Spleen (tissue), 11 donors: Measurements from ENCODE around the gene MVK. TPM values are rescaled to one million over a fixed set of nuclear protein-coding genes. Genes with fewer than 3 reads are reported as not detected.

Experiments used
- DNase-seq: peaks from one replicate; pipeline ENCODE4 v3.0.0-alpha.2; 2020
- H3K27ac ChIP-seq, 8 donors: fragments of 200-600 bp; sonication (generic) in 7 of 8; 1 replicate in 4 of 8; 2 replicates in 4 of 8; pipeline versions ENCODE4 v1.5.0 to v1.8.0; 2016 to 2021; ENCODE audit warnings: inconsistent platforms in 4 of 8, mild to moderate bottlenecking in 4 of 8, moderate library complexity in 1 of 8
- H3K27me3 ChIP-seq, 7 donors: fragments of 200-600 bp; sonication (generic) in 6 of 7; replicated peaks in 1 of 7; 1 replicate in 4 of 7; 2 replicates in 3 of 7; pipeline versions ENCODE4 v1.5.0 to v1.8.0; 2016 to 2021; ENCODE audit warnings: inconsistent platforms in 3 of 7, mild to moderate bottlenecking in 1 of 7
- H3K36me3 ChIP-seq, 6 donors: fragments of 200-600 bp; sonication (generic) in 5 of 6; 1 replicate in 4 of 6; 2 replicates in 2 of 6; pipeline versions ENCODE4 v1.5.0 to v1.8.0; 2016 to 2021; ENCODE audit warnings: inconsistent platforms in 2 of 6
- H3K4me1 ChIP-seq, 6 donors: fragments of 200-600 bp; sonication (generic) in 5 of 6; 1 replicate in 3 of 6; 2 replicates in 3 of 6; pipeline versions ENCODE4 v1.5.0 to v1.8.0; 2016 to 2021; ENCODE audit warnings: inconsistent platforms in 3 of 6
- H3K4me3 ChIP-seq, 8 donors: fragments of 200-600 bp; sonication (generic) in 7 of 8; 1 replicate in 4 of 8; 2 replicates in 4 of 8; pipeline versions ENCODE4 v1.5.0 to v1.8.0; 2016 to 2021; ENCODE audit warnings: inconsistent platforms in 4 of 8, mild to moderate bottlenecking in 4 of 8, moderate library complexity in 2 of 8
- H3K9me3 ChIP-seq, 8 donors: fragments of 200-600 bp; sonication (generic) in 7 of 8; 1 replicate in 4 of 8; 2 replicates in 4 of 8; pipeline versions ENCODE4 v1.5.0 to v1.8.0; 2016 to 2021; ENCODE audit warnings: inconsistent platforms in 4 of 8
- CTCF ChIP-seq, 11 experiments: fragments of 200-600 bp in 7 of 11; fragments of 450-650 bp in 4 of 11; sonication (generic) in 4 of 11; IDR thresholded peaks in 8 of 11; conservative IDR thresholded peaks in 3 of 11; 1 replicate in 7 of 11; 2 replicates in 4 of 11; pipeline versions ENCODE4 v1.4.0 to v1.8.0; 2016 to 2021; ENCODE audit warnings: antibody characterized with exemption in 11 of 11, inconsistent platforms in 4 of 11, mild to moderate bottlenecking in 1 of 11
- POLR2A ChIP-seq, 3 donors: fragments of 450-650 bp; IDR thresholded peaks; one replicate each; pipeline ENCODE4 v1.5.1; 2017; ENCODE audit warnings: antibody characterized with exemption in 3 of 3, mild to moderate bottlenecking in 1 of 3
- POLR2AphosphoS5 ChIP-seq, 3 donors: sonication (generic); formaldehyde crosslinking; IDR thresholded peaks; one replicate each; pipeline ENCODE4 v1.5.1; 2017; ENCODE audit warnings: antibody characterized with exemption in 3 of 3
- WGBS, 5 donors: extraction: QIAGEN DNeasy Blood & Tissue Kit in 3 of 5; methylation state at CpG; one replicate each; pipeline versions ENCODE4 v1.1.5 to v1.1.7; 2013 to 2018; 5-methylcytosine and 5-hydroxymethylcytosine counted together
- intact Hi-C: fragments of 100-400 bp; cut with DNase I; formaldehyde crosslinking; loops from one replicate; pipeline ENCODE4 v1.15.0; 2023; ENCODE audit warnings: low total_unique reads
- polyA plus RNA-seq, 3 donors: library from polyadenylated mRNA; stranded (reverse); fragments of 200-250 nt; gene quantifications; one replicate each; pipeline ENCODE4 v1.2.1, GENCODE V29; 2013
- total RNA-seq, 7 donors: library from RNA; depleted of rRNA in 3 of 7; stranded (reverse); fragments of >200 nt in 3 of 7; fragmentation: NEBNext Ultra II Directional in 4 of 7; extraction: Animal tissue kit (Norgen Biotek cat#: 25700) in 4 of 7; gene quantifications; one replicate each; pipeline versions ENCODE4 v1.1.0 to v1.2.1, GENCODE V29; 2016 to 2021
- donor health status: healthy with polysubstance abuse.
- donor health status: DM: no; HTN: no; CAD: no; lungs with moderate emphysema.
- donor health status: DM: no; HTN: no; CAD: no.
- donor health status: Bipolar disorder and iron deficiency.
- donor health status: healthy.
- donor health status: DM: no; HTN: no; CAD: no.
- donor health status: DM: yes; HTN: yes; CAD: no.

Gene MVK
- total and polyA plus RNA-seq, 10 donors: 6.2 to 16.5 (median 9.4) TPM

GRCh38 chr12:109542876-109543275 lies 30.7 kb upstream of the MVK start:
- no peak for DNase-seq
- Histone ChIP-seq H3K36me3 (peaks cover 0 to 7% (median 0%) of the 10 kb centered on the region in 6 donors), H3K4me1 (peaks cover 0 to 11% (median 0%) of the 10 kb centered on the region in 6 donors), H3K27me3 (peaks cover 0 to 18% (median 5%) of the 10 kb centered on the region in 7 donors), H3K4me3 (no peak overlapping the region), H3K27ac (no peak overlapping the region), H3K9me3 (no peaks in the 10 kb centered on the region)
- WGBS, 5 donors: 86 to 90% (median 87%) methylated on average over 6 of the region's 6 CpGs
- intact Hi-C loops: no loop called here
- no peak for TF ChIP-seq POLR2A (IDR thresholded peaks at IDR 0.05)
- no peak for TF ChIP-seq POLR2AphosphoS5 (IDR thresholded peaks at IDR 0.05)
- no peak for TF ChIP-seq CTCF (IDR thresholded peaks at IDR 0.05 in 8 of 11, conservative IDR thresholded peaks at IDR 0.05 in 3 of 11)

GRCh38 chr12:109544955-109545531 lies 28.6 kb upstream of the MVK start:
- no peak for DNase-seq
- 36 to 63% (median 45%) methylated on average over 7 of the region's 7 CpGs for WGBS, 5 donors
- Histone ChIP-seq H3K4me1 (peaks cover 0 to 11% (median 0%) of the 10 kb centered on the region in 6 donors), H3K36me3 (no peaks in the 10 kb centered on the region), H3K4me3 (no peak overlapping the region), H3K9me3 (no peaks in the 10 kb centered on the region), H3K27me3 (peaks cover 0 to 37% (median 5%) of the 10 kb centered on the region in 7 donors), H3K27ac (peak overlapping the region in 2 of 8 donors; percentile 2 to 30)
- TF ChIP-seq CTCF (IDR thresholded peaks at IDR 0.05 in 8 of 11, conservative IDR thresholded peaks at IDR 0.05 in 3 of 11): no peak
- intact Hi-C loops: no loop called here

DNA sequence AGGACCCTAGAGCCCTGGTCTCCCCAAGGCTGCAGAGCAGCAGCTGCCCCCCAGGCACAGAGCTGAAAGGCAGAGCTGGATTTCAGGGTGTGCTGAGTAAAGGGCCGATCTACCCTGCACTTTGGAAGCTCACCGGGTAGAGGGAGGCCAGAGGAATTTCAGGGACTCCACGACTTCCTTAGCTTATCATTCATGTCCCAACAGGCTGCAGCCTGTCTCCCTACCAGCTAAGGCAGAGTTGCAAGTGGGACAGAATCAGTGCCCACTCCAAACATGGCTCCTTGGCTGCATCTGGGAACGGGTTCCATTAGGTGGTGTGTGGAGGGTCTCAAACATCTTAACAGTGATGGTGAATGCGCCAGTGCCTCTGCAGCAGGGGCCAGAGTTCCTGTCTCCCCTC lies 27.8 kb upstream of the MVK start:
- peaks cover 0 to 44% (median 5%) of the 10 kb centered on the region in 7 donors for H3K27me3 ChIP-seq
- no peak for DNase-seq
- intact Hi-C loops: no loop called here
- H3K27ac ChIP-seq: no peak overlapping the region
- H3K9me3 ChIP-seq: no peaks in the 10 kb centered on the region
- no peak overlapping the region for H3K4me3 ChIP-seq
- no peaks in the 10 kb centered on the region for H3K36me3 ChIP-seq
- no peak for TF ChIP-seq CTCF (IDR thresholded peaks at IDR 0.05 in 8 of 11, conservative IDR thresholded peaks at IDR 0.05 in 3 of 11)
- TF ChIP-seq POLR2A (IDR thresholded peaks at IDR 0.05): no peak
- no peak for TF ChIP-seq POLR2AphosphoS5 (IDR thresholded peaks at IDR 0.05)
- H3K4me1 ChIP-seq: peaks cover 0 to 11% (median 0%) of the 10 kb centered on the region in 6 donors
- 59 to 73% (median 70%) methylated on average over 5 of the region's 5 CpGs for WGBS, 5 donors

GRCh38 chr12:109547286-109547685 lies 26.3 kb upstream of the MVK start:
- Histone ChIP-seq H3K4me3 (no peak overlapping the region), H3K27me3 (peaks cover 0 to 47% (median 5%) of the 10 kb centered on the region in 7 donors), H3K4me1 (peaks cover 0 to 11% (median 0%) of the 10 kb centered on the region in 6 donors), H3K36me3 (no peaks in the 10 kb centered on the region), H3K9me3 (no peaks in the 10 kb centered on the region), H3K27ac (no peak overlapping the region)
- intact Hi-C loops: no loop called here
- DNase-seq: no peak
- TF ChIP-seq POLR2AphosphoS5 (IDR thresholded peaks at IDR 0.05) (no peak), CTCF (IDR thresholded peaks at IDR 0.05 in 8 of 11, conservative IDR thresholded peaks at IDR 0.05 in 3 of 11) (no peak), POLR2A (IDR thresholded peaks at IDR 0.05) (no peak)
- 84 to 92% (median 88%) methylated on average over 18 of the region's 18 CpGs for WGBS, 5 donors
